Measurements from ENCODE around the gene SP6.

Gene SP6

DNA sequence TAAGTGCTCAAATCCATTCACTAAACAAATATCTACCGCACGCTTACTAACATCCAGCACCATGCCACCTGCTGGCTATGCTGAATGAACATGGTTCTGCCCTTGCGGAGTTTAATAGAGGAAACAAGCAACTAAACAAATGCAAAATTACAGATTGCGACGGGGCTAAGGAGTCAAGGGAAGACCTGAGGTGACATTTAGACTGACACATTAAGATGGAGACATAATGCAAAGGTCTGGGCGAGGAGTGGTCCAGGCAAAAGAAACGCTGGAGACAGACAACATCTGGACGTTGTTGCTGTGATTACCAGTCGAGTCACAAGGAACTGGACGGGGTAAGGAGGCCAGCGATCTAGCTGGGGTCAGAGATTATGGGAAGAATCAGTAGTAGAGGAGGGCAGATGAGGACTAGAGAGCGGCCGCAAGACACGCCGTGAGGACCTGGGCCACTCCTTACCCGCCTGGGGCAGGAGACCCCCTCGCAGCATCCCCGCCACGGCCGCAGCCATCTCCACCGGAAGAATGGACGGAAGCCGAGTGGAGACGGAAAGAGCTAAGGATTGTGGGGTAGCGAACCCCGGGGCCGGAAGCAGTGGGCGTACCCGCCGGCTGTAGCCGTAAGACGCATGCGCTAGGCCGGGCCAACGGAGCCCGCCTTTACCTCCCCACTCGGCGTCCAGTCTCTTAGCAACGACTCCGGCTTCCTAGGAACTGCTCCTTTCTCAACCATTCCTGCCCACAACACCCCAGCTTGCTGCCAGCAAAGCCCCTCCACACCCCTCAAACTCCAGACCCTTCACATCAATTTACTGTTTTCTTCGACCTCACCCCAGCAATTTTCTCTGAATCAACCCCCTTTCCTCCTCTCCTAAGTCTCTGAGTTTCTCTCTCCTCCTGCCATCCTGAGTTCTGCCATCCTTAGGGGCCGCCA, 19.7 kb downstream of the SP6 start, which contains the start of the genes LRRC46 and MRPL10:
TSS of gene LRRC46 (plus strand) at position 668 of the 931 bp plus-strand sequence. CDS start 320 bp downstream, outside the sequence.
TSS of gene MRPL10 (minus strand) at position 539 of the 931 bp plus-strand sequence. CDS start at position 509, 30 bp downstream.
- DNase-seq: peak; percentile 94

DNA sequence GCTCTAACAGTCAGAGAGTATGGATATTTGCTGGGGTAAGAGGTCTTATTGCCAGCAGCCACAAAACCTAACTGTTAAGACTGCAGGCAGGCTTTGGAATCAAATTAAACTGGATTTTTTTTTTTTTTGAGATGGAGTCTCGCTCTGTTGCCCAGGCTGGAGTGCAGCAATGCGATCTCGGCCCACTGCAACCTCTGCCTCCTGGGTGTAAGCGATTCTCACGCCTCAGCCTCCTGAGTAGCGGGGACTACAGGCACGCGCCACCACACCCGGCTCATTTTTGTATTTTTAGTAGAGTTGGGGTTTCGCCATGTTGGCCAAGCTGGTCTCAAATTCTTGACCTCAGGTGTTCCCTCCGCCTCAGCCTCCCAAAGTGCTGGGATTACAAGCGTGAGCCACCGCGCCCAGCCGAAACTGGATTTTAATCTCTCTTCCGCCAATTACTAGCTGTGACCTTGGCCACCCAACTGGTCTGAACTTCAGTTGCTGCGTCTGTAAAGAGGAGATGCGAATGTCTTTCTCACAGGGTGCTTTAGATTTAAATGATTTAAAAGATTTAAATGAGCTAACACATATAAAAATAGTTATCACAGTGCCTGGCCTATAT, 20.5 kb downstream of the SP6 start:
- DNase-seq: no peak

DNA sequence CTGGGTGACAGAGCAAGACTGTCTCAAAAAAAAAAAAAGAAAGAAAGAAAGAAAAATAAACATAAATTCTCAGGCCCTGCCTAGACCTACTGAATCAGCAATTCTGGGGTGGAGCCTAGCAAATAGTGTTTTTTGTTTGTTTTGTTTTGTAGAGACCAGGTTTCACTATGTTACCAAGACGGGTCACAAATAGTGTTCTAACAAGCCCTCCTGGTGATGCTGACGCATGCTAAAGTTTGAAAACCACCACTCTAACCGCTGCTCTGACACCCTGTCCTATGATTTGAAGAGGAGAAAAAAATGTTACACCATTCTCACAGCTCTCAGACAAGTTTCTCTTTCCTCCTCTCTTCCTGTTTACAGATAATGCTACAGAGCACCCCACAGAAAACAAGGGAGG, 21.1 kb downstream of the SP6 start:
- DNase-seq: no peak

DNA sequence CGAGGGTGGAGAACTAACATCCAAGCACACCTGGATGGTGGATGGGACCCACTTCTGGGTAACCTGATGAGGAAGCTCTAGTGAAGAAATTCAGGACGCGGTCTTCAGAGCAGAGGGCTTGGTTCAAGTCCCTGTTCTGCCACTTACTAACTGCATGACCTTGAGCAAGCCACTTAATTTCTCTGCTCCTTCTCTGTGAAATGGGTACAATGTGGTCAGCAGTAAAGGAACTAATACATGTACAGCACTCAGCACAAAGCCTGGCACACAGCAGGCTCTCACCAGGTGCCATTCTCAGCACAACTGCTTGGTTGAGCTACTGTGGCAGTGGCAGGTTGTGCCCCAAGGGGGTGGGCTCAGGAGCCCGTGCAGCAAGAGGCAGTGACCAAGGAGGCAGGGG, 27.4 kb downstream of the SP6 start:
- DNase-seq: no peak

DNA sequence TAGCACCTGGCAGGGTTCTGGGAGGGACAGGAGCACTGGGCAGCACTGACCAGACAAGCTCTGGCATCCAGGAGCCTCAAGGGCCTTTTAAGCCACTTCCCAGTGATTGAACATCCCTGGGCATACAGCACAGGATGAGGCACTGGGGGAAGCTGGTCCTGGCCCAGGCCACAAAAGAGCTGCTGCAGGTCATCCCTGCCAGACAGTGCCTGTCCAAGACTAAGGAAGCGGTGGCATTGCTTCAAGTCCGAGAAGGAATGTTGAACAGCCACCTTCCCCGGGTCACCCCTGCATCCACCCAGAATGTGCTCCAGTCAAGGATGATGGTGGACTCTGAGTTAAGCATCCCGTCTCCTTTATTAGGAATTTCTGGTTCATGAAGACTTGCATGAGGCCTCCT, 28.2 kb downstream of the SP6 start:
- DNase-seq: no peak

DNA sequence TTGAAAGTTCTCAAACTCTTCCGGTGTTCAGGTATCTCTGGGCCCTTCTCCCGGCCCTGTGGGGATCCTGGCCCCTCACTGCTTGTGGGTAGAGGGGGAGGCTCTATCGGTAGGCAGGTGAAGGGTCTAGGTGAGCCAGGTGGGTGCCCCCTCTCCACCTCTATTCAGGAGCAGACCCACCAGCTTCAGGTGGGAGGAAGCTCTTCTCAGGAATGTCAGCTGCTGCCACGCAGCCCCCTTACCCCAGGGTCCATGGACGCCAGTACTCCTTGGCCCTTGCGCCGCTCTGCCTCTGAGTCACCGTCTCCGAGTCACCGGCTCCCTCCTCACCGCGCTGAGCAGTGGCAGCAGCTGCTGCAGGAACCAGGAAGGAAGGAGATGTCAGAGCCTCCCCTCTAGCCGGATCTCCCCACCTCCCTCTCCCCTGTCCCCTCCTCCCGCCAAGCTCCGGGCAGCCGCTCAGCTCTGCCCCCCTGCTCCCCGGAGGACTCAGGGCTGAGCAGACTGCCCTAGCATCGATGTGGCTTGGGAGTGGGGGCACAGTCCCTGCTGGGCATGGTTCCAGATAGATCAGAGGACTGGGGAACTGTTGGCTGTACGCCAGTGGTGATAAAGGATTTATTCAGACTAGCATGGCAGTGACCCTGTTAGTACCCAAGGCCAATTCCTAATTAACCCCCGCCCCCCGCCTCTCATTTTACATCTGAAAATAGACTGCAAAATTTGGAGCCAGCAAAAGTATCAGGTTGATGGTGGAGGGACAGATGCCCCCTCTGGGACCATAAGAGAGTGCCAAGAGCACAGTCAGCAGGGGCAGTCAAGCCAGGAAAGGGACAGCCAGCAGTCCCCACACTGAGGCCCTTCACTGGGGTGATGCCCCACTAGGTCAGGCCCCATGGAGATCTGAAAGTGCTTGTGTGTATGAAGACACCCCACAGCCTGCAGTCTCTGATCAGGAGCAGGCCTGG, 29.3 kb downstream of the SP6 start, which contains the start of gene OSBPL7:
TSS of gene OSBPL7 (minus strand) at position 371 of the 968 bp plus-strand sequence. CDS start 1,516 bp downstream, outside the sequence.
- peak; percentile 63 for DNase-seq

DNA sequence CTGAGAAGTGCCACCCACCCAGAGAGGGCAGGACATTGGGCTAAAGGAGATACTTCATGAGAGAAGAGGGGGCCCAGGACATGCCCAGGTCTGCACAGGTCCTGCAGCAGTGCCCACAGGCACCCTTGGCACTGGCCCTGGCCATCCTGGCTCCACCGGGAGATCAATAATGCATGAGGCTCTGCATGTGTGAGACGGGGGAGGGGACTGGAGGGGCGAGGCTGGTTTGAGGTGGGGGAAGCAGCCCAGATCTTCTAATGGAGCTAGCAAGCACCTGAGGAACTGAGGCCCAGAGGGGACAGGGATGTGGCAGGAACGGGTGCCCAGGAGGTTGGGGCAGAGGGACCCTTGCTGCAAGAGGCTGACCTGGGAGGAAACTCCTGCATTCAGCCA, 29.9 kb downstream of the SP6 start:
- no peak for DNase-seq

DNA sequence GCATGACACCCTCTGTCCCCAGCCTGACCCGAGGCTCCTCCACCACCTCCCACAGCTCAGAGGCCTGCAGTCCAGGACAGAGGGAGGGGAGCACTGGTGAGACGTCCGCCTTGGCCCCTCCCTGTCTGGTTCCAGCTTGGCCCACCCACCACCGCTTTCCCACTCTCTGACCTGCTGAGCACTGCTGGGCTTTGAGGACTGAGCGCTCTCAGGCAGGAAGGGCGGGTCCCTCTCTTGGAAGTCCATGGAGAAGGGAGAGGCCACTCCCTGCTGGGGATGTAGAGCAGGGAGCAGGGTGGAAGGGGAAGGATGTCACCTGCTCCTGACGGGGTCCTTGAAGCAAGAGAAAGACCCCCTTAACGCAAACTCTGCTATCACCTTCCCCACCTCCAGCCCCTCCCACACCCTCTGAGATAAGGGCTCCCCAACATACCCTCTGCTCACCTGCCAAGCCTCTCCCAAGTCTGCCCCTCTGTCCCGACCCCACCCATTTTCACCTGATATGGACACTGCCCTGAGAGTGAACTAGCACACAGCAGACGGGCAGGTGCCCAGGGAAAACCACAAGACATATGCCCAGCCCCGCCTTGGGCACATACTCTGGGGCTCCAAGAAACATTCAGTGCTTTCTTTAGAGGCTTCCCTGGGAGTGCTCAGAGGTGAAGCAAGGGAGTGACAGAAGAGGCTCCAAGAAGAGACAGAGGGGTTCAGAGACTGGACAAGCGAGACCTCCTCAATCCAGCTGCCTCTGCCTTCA, 30.8 kb downstream of the SP6 start:
- DNase-seq: no peak

DNA sequence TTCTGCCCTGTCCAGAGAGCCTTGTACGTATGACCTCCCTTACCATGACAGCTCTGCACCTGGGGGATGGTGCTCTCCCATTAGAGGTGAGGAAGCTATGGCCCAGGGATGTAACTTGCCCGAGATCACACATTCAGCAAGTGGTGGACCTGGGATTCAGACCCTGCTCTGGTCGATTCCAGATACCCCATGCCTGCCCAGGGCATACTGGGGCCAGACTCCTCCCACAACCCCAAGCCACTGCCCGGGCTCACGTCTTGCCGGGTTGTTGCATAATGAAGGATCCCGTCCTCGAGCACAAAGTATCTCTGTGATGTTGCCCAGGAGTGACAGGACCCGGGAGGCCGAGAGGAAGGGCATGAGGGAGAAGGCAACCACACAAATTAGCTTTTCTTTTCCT, 31.5 kb downstream of the SP6 start:
- no peak for DNase-seq

DNA sequence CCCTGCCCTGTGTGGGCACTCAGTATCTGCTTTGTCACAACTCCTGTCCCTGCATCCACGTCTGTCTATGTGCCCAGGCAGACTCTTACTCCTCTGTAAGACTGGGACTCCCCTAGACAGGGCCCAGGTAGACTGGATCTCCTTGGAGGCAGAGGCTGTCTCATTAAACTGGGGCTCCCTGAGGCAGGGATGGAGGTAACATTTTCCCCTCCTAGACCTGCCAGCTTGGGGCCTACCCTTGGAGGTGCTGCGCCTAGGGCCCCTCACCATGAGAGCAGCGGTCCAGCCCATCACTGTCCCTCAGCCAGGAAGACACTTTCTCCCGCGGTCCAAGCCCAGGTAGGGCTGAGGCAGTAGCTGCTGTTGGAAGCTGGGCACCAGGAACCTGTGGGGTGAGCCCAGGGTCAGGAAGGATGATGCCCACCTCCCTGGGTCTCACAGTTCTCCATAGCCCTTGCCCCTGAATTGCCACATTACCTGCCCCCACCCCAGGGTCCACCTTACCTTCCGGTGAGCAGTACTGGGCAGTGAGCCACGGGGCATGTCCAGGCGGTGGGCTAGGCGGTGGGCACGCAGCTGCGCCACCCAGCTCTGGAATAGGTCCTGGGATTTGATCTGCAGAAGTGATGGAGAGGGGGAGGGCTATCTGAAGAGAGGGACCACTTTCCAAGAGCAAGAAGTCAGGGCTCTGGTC, 32.8 kb downstream of the SP6 start:
- no peak for DNase-seq

DNA sequence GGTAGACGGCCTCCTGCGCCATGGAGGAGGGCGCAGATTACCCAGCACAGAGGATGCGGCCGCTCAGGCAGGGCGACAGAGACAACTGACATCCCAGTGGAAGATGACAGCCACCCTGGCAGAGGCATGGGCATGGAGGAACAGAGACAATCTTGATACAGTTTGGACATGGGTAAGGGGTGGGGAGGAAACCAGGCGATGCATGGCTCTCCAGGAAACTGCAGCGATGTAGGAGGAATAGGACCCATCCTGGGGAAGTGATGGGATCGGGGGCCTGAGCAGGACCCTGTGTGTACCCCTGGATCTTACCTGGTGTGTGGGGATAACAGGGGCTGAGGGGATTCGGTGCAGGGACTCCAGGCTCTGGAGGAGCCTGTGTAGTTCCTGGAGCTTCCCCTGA, 34.0 kb downstream of the SP6 start:
- no peak for DNase-seq

DNA sequence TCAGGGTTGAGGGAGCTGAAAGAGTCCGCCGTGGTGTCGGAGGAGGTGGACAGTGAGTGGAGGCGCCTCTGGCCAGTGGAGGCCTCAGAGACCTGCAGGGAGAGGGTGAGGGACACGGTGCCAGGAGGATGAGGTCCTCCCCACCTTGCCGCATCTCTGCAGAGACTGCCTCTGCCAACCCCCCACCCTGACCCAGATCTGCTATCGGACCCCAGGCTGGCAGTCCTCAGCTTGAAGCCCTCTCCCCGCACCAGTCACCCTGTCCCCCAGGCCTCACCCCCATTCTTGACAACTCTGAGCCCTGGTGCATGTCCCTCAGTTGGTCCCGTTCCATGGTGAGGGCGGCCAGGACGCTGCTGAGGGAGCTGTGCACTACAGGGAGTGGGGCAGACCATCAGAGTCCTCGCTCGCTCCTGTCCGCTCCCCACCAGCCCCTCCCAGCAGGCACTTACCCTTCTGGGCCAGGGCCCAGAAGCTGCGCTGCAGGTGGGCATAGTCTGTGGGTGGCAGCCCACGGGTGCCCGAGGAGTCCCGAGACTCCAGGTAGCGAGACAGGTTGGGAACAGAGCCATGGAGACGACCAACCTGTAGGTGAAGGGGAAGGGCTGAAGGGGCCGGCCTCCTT, 34.7 kb downstream of the SP6 start:
- DNase-seq: no peak

DNA sequence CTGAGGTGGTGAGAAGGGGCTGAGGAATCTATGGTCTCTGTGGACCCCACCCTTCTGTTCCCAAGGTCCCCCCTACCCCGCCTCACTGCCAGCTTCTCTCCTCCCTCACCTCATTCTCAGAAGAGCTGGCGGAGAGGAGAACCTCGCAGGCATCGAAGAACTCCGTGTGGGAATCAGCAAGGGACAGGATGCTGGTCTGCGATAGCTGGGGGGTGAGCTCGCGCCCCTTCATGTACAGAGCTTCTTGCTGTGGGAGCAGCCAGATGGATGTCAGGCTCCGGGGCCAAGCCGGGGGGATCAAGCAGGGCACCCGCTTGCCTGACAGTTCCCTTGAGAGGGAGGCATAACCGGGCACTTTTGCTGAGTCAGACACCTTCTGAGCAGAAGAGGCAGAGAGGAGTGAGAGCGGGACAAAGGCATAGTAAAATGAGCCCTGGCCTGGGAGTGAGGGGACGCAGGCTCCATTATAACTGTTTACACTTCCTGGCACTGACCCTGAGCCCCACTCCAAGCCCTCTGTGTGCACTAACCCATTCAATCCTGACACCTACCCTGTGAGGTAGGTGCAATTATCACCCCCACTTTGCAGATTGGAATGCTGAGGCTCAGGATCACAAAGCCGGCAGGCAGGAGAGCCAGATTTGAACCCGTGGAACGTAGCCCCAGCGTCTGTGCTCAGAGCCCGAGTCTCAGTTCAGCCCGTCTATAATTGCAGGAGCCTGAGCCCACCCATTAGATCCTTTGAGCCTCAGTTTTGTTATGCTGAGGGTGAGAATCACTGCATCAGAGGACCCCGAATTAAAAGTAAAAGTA, 35.7 kb downstream of the SP6 start:
- no peak for DNase-seq

DNA sequence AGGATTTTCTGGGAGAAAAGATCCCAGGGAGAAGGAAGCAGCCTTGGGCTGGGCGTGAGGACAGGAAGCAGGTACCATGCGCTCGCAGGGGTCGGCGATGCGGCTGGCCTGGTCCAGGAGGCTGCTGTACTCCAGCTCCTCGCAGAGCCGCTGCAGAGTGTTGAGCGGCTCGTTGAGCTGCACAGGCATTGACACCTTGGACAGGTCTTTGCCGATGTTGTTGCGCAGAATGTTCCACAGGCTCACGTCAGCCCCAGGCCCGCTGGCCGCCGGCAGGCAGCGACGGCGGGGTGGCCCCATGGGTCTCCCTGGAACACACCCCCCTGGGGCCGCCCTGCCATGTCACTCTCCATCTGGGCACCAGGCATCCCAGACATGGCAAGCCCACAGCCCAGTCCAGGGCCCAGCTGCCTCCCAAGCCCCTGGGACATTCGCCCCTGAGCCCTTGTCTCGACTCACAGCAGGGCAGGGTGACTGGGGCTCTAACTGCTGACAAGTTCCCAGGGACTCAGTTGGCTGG, 37.4 kb downstream of the SP6 start:
- no peak for DNase-seq

DNA sequence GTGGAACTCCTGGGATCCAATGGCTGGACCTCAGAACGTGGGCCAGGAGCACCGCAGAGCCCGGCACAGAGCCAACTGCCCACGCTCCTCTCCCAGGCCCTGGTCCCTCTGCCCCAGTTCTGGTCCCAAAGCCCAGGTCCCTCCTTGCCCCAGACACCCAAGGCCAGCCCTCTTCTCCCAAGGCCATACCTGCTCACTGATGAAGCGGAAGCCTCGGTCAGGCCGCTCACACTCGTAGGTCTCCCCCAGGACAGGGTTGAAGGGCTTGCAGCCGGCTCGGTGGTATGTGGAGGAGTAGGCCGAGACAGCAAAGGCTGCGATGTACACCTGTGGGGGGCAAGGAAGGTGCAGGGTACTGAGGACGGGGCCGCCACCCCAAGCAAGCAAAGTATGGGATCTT, 37.9 kb downstream of the SP6 start:
- no peak for DNase-seq

DNA sequence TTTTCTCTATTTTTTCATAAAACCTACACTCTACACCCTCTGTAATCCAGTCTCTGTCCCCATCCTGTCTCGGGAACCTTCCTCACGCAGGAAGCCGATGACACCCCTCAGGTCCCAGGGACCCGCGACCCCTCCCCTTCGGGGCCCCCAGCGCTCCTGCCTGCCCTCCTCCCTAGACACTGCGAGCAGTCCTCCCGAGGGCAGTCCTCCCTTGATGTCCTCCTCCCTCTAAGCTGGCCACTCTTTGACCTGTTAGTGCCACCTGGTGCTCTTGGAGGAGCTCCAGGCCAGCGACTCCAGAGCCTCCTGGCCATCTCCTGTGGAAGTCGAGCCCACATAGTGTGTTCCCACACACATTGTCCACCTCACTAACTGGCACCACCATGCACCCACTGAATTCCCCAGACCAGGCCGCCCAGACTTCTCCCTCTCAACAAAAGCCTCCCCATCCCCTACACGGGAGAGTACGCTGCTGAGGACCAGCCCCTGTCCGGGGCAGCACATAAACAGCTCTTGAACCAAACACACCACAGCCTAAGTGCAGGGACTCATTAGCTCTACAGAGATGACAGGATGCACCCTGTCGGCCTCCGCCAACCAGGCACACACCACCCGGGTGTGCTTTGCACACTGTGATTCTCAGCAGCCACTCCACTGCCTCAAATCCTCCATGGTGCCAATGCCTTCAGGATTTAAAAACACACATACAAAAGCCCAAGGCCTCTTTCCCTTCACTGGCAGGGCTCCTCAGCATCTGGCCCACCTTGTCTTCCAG, 38.6 kb downstream of the SP6 start:
- DNase-seq: no peak

DNA sequence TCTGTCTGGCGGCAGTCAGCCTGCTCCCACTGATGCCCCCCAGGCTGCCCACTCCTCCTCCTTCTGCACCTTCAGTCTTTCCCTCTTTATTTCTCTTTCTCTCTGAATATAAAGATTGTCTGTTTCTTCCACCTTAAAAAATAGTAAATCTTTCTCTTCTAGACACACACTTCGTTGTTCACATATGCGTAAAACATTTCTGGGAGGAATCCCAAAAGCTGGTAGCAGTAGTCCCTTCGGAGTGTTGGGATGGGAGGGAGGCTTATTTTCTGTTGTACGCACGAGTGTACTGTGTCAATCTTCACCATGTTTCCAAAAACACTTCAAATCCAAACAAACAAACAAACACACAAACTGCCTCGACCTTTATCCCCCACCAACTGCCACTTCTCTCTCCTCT, 39.3 kb downstream of the SP6 start:
- DNase-seq: no peak

DNA sequence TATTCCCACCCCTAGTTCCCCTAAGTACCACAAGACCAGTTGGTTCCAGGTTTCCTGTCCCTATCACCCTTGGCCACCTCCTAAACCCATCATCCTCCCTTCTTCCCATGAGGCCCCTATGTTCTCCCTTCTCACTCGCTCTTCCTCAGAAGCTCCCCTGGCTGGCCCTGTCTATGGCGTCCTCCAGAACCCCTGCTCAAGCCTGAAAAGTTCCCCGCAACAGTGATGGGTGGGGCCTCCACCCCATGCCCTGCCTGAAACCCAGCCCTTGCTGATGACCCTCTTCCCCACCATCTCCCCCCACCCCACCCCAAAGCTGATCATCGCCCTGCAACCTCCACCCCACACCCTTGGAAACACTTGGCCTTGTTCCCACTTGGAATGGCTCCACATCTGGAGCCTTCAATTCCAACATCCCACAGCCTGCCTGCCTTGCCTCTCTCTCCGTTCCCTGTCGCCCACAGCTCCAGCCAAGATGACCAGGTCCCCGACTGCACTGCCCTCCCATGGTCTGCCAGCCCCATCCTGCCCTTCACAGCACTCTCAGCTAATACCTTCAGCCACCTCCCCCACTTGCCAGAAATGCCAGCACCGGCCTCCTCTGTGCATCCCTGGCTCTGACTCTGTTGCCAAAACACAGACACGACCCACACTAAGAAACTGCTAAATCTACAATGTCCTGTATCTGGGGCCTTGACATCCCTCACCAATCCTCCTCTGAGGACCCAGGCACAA, 39.9 kb downstream of the SP6 start:
- DNase-seq: no peak

Data from amniotic stem cell (primary cell).